HG02943 (cell line): ENCODE data around the gene NFILZ.
"Not testable (repeated sequence)": the region's sequence is repeated elsewhere in the genome, so short reads cannot be mapped to it uniquely, and the experiment has no call there.

ENCODE experiments used
- ATAC-seq: cut with Tn5 transposase; IDR thresholded peaks from one replicate; pipeline ENCODE4 v1.9.1; 2021; ENCODE audit warnings: mild to moderate bottlenecking, low read depth, moderate library complexity; ENCODE audit not compliant: unreplicated experiment

Gene NFILZ

DNA sequence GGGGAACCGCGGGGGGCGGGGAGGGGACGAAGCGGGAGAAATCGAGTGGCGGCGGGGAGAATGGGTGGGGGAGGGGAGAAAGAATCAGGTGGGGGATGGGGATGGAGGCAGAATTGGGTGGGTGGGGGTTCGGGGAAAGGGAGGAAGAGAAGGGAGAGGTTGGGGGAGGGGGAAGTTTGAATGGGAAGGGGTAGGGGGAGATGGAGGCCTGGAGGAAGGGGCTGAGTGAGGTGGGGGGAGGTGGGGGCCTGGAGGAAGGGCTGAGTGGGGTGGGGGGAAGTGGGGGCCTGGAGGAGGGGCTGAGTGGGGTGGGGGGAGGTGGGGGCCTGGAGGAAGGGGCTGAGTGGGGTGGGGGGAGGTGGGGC is 19.5 kb upstream of the NFILZ start:
- ATAC-seq, result no peak

DNA sequence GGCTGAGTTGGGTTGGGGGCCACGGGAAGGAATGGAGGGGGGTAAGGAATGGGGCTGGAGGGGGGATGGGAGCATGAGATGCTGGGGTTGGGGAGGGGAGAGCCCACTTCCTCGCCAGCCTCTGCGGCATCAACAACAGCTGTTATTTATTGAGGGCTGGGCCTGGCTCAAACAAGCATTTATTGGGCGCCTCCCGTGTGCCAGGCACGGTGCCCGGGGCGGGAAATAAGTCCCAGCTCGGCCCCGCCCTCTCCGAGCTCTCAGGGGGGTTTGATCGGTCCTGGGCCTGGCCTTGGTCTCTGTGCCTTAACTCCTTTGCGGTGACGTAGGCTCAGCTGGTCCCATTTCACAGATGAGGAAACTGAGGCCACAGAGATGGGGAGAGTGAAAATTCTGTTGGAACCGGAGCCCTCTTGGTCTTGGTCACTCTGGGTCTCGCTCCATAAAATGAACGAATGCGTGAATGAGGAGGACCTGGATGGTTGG is 19.0 kb upstream of the NFILZ start:
- ATAC-seq, result no peak

DNA sequence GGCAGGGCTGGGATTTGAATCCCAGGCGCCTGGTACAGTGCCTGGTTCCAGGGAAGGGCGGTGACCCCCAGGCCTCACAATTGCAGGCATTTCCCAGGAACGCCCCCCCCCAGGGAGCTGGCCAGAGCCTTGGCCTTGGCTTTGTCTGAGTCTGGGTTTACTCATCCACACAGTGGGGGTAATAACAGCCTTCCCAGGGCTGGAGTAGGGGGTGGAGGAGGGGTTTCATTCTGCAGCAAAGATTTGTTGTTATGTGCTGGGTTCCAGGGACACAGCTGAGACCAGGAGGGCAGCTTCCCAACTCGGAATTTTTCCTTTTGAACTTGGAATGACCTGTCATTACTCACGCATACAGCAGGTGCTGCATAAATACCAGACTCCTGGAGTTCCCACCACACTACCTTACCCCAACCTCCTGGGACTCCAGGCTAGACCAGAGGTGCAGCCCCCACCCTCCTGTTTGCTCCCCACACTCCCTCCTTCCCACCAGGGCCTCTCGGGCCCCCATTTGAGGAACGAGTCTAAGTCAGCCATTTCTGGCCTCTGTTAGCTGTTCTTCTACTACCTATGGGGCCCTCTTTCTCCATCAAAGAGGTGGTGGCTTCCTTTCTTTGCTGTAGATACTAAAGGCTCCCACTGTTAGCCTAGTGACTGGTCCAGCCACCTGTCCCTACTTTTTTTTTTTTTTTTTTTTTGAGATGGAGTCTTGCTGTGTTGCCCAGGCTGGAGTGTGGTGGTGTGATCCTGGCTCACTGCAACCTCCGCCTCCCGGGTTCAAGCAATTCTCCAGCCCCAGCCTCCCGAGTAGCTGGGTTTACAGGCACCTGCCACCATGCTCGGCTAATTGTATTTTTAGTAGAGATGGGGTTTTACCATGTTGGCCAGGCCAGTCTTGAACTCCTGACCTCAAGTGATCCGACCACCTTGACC is 18.3 kb upstream of the NFILZ start:
- ATAC-seq, result no peak

DNA sequence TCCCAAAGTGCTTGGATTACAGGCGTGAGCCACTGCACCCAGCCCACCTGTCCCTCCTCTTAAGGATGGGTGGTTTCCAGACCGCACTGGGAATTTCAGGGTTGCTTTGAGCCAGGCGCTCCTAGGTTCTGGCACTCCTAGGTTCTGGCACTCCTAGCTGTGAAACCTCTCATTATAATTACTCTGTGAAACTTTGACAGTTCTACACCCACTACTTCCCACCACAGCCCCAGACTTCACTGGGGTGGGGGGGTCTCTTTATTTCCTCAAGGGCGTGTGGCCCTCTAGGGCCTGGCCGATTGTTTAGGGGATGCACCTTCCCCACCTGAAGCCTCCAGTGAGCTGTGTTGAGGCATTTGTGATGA is 17.6 kb upstream of the NFILZ start:
- ATAC-seq, result no peak

DNA sequence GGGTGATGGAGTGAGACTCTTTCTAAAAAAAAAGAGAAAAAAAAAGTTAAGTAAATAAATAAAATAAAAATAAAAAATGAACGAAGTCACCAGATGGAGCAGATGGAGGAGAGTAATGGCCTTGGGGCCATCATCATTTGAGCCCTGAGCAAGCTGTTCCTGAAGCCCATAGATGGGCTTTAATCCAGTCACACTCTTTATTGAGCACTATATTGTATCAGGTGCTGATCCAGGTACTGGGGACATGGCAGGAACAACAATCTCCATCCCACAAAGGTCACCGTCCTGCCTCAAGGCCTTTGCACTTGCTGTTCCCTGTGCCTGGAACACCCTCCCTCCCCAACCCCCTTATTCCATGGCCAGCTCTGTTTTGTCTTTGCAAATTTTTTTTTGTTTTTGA is 16.0 kb upstream of the NFILZ start:
- ATAC-seq, result no peak

DNA sequence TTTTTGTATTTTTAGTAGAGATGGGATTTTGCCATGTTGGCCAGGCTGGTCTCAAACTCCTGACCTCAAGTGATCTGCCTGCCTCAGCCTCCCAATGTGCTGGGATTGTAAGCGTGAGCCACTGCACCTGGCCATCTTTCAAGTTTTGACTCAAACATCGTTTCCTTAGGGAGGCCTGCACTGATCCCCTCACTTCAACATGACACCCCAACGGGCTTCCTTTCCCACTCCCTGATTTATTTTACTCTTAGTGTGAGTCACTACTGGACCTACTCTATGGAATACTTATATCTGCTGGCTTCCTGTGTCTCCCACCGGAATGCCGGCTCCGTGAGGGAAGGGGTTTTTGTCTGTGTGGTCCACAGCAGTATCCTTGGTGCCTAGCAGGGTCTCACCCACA is 15.4 kb upstream of the NFILZ start:
- ATAC-seq, result no peak

DNA sequence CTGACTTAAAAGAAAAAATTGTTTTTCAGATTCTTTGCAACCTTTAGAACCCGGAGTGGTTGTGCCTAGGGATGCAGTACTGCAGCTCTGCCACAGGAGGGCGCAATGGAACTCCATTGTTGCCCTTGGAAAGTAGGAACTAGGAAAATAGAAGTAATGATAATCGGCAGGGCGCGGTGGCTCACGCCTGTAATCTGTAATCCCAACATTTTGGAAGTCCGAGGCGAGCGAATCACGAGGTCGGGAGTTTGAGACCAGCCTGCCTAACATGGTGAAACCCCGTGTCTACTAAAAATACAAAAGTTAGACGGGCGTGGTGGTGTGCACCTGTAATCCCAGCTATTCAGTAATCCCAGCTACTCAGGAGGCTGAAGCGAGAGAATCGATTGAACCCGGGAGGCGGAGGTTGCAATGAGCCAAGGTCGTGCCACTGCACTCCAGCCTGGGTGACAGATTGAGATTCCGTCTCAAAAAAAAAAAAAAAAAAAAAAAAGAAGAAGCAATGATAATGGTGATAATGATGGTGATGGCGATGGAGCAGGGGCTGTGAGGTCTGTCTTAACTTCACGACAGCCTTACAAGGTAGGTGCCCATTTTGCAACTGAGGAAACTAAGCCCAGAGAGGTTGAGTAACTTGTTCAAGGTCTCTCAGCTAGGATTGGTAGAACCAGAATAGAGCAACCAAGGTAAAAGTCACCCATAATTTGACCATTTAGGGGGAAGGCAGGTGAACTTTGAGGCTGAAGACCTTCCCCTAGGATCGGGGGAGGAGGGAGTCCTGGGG is 14.4 kb upstream of the NFILZ start:
- ATAC-seq, result no peak

DNA sequence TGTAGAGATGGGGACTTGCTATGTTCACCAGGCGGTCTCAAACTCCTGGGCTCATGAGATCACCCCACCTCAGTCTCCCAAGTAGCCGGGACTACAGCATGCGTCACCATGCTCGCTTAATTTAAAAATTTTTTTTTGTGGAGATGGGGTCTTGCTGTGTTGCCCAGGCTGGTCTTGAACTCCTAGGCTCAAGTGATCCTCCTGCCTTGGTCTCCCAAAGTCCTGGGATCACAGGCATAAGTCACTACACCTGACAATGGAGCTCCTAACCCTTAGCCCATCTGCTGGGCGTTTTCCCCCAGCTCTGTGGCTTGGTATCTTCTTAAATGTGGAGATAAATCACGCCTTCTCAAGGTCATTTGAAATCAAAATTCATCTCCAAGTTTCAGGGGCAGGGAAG is 13.6 kb upstream of the NFILZ start:
- no peak for ATAC-seq

DNA sequence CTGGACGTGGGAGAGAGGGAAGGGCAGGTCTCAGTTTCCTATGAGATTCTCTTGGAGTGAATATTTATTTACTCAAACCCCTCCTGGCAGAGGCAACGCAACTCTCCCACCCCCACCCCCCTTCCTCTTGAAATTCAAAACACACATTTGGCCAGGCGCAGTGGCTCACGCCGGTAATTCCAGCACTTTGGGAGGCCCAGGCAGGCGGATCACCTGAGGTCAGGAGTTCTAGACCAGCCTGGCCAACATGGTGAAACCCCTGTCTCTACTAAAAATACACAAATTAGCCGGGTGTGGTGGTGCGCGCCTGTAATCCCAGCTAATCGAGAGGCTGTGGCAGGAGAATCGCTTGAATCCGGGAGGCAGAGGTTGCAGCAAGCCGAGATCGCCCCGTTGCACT is 13.1 kb upstream of the NFILZ start:
- ATAC-seq, result not testable (repeated sequence)

DNA sequence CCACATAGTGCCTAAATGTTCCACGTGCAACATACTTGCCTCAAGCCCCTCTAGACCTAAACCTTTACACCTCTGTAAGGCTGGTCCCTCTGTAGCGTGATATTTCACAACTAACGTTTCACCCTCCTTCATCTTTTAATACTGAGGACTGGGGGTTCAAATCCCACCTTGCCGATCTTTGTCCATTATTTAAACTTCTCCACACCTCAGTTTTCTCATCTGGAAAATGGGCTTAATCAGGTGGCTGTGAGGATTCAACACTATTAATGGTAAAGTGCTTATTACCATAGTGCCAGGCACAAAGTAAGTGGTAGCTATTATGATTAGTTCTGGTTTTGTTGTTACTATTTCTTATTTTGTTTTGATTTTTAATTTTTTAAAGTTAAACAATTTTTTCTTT is 12.4 kb upstream of the NFILZ start:
- no peak for ATAC-seq

DNA sequence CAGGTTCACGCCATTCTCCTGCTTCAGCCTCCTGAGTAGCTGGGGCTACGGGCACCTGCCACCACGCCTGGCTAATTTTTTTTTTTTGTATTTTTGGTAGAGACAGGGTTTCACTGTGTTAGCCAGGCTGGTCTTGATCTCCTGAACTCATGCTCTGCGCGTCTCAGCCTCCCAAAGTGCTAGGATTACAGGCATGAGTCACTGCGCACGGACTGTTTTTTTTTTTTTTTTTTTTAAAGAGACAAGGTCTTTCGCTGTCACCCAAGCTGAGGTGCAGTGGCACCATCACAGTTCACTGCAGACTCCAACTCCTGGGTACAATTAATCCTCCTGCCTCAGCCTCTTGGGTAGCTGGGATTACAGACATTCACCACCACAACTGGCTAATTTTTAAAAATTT is 11.7 kb upstream of the NFILZ start:
- ATAC-seq, result no peak

DNA sequence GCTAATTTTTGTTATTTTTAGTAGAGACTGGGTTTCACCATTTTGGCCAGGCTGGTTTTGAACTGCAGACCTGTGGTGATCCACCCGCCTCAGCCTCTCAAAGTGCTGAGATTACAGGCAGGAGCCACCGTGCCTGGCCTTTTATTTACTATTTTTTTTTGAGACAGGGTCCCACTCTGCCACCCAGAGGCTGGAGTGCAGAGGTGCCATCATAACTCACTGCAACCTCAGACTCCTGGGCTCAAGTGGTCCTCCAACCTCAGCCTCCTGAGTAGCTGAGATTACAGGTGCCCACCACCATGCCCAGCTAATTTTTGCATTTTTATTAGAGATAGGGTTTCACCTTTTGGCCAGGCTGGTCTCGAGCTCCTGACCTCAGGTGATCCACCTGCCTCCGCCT is 7.5 kb upstream of the NFILZ start:
- not testable (repeated sequence) for ATAC-seq

DNA sequence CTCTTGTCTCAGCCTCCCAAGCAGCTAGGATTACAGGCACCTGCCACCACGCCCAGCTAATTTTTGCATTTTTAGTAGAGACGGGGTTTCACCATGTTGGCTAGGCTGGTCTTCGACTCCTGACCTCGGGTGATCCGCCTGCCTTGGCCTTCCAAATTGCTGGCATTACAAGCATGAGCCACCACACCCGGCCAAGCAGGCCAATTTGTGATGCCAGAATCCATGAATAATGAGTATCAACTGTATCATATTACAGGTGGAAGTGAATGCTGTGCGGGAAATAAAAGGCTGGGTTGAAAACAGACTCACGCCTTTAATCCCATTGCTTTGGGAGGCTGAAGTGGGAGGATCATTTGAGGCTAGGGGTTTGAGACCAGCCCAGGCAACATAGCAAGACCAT is 3.6 kb upstream of the NFILZ start:
- no peak for ATAC-seq

DNA sequence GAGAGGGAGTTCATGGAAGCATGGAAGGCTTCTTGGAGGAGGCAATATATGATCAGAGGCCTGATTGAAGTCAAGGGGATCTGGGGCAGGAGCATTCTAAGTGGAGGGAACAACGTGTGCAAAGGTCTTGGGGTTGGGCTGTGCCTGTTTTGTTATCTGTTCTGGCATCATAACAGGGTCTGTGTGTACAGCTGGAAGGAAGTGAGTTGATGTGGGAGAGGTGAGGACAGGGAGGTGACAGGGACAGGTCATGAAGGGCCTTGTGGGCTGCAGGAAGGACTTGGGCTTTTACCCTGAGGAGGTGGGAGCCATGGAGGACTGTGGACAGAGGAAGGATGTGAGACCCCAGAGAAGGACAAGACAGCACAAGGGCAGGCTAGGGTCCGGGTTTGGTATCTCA is 1.2 kb upstream of the NFILZ start:
- no peak for ATAC-seq

DNA sequence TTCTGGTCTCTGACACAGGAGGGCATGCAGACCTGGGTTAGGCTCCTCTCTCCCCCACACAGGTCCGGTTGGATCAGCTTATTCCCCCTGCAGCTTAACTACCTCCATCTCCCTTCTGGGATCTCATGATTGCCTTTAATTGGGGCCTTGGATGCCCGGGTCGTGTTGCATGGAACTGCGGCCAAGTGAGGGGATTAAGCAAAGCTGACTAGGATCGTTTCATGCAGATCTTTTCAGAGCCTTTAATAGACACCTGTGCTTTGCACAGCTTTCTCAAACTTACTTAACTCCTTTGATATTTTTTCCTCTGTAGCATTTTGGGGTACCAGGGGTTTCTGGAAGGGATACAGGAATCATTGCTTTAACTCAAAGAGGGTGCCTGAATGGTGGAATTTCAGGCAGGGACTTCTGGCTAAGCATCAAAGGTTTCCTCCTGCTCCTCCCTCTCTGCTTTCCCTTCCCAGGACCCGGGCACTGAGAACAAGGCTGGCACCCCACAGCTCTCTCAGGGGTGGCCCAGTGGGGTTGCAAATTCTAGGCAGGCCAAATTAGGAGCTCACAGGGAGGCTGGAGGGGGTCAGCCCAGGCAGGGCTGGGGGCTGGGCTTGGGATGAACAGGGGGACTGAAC is 477 bp downstream of the NFILZ start:
- no peak for ATAC-seq

DNA sequence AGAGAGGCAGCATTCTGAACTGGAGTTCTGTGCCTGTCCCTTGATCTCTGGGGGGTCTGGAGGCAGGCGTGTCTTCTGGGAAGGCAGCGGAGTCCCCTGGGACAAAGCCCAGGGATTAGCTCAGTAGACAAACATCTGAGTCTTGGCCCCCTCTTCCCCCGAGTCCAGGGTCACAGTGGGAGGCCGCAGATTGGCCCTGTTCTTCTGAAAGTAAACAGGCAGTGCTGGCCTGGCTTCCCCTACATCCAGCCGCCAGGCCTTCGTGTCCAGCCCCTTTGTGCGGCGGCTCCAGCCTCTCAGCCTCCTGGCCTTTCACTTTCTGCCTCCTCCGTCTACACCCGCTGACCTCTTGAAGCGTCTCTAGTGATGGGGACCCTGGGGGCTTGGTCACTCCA is 989 bp downstream of the NFILZ start:
- ATAC-seq, result no peak

DNA sequence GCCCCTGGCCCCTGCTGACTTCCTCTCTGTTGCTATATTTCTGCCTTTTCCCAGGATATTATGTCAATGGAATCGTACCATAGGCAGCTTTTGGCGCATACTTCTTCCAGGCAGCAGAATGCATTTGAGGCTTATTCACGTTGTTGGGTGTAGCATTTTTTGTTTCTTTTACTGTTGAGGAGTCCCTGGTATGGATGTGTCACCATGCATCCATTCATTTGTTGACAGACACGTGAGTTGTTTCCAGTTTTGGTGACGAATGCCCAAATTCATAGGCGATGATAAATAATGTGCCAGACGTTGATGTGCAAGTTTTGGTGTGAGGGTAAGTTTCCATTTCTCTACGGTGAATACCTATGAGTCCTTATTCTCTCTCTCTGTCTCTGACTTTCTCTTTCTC is 5.0 kb downstream of the NFILZ start:
- no peak for ATAC-seq

DNA sequence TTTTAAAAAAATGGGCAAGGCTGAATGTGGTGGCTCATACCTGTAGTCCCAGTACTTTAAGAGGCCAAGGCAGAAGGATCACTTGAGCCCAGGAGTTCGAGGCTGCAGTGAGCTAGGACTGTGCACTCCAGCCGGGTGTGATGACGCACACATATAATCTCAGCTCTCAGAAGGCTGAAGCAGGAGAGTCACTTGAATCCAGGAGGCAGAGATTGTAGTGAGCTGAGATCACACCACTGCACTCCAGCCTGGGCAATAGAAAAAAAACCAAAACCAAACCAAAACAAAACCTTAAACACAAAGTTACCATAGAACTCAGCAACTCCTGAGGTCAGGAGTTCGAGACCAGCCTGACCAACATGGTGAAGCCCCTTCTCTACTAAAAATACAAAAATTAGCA is 6.6 kb downstream of the NFILZ start:
- not testable (repeated sequence) for ATAC-seq

DNA sequence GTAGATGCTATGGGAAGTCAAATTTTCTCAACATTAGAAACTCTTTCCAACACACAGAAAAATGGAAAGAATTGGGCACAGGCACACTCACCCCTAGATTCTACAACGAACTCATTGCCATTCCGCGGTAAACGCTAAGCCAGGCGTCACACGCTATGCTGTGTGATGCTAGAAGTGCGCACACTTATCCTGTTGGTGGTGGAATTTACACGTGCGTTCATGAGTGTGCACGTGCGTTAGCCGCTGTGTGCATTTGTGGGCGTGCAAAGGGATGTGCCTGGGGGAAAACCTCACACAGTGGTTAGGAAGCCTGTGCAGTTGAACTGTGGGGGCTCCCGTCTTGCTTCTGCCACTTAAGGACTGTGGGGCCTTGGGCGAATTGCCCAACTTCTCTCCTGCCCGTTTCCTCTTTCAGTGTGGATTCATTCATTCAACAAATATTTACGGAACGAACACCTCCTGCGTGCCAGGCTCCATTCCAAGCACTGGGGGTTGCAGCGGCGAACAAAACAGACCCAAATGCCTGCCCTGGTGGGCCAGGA is 7.7 kb downstream of the NFILZ start:
- ATAC-seq, result no peak

DNA sequence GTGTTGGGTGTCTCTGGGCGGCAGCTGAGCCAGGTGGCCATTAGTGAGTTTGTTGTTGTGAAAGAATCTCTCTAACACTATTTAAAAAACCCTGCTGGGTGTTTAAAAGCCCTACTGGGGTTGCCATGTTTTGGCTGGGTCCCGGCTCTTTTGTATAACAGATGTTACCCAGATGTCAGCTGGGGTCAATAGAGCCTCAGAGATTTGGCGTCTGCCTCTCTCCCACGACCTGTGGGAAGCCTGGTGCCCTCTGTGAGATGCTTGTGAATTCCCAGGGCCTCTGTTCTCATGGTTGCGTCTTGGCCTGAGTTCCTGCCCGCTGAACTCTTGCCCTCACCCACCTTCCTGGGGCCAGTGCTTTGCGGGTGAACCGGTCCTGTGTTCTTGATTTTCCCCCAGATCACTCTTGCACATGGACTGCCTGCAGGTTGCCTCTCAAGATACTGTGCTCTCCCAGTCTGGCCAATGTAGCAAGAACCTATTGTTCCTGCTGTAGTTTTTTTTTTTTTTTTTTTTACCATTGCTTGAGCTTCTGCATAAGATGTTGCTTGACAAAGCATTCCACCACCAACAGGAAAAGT is 9.5 kb downstream of the NFILZ start:
- ATAC-seq, result no peak
